Peyer's patch (tissue), 4 donors: ENCODE results near the gene LCE3E.

Source experiments
- CTCF ChIP-seq, 6 experiments: fragments of 450-650 bp in 4 of 6; fragments of 200-600 bp in 2 of 6; sonication (generic) in 1 of 6; IDR thresholded peaks; one replicate each; pipeline ENCODE4 v1.5.1; 2017 to 2019; ENCODE audit warnings: antibody characterized with exemption in 6 of 6, mild to moderate bottlenecking in 3 of 6, moderate library complexity in 1 of 6
- POLR2A ChIP-seq, 2 donors: fragments of 450-650 bp; IDR thresholded peaks; one replicate each; pipeline ENCODE4 v1.5.1; 2017; ENCODE audit warnings: antibody characterized with exemption in 2 of 2, mild to moderate bottlenecking in 2 of 2, moderate library complexity in 2 of 2

GRCh38 chr1:152520561-152521090 is 46.0 kb downstream of the LCE3E start:
- TF ChIP-seq CTCF (IDR thresholded peaks at IDR 0.05) (no peak), POLR2A (IDR thresholded peaks at IDR 0.05) (no peak)
